Fibroblast of pulmonary artery (primary cell): Measurements from ENCODE around the gene CDC42EP3.

Source experiments
- DNase-seq: peaks from one replicate; pipeline ENCODE4 v3.0.0-alpha.2; 2010; ENCODE audit warnings: low read depth
- H3K4me3 ChIP-seq: replicated peaks from 2 replicates; pipeline ENCODE4 v1.5.1; 2011; ENCODE audit warnings: low read depth, mild to moderate bottlenecking, control low read depth, low read length, moderate library complexity
- CTCF ChIP-seq: IDR thresholded peaks from 2 replicates; pipeline ENCODE4 v1.5.1; 2011; ENCODE audit warnings: mild to moderate bottlenecking, control low read depth, low read length, inconsistent platforms; ENCODE audit errors: missing control alignments

The CDC42EP3 gene

GRCh38 chr2:37657471-37657870, 14.0 kb downstream of the CDC42EP3 start:
- no peak for TF ChIP-seq CTCF
- no peak overlapping the region for H3K4me3 ChIP-seq
- no peak for DNase-seq

DNA sequence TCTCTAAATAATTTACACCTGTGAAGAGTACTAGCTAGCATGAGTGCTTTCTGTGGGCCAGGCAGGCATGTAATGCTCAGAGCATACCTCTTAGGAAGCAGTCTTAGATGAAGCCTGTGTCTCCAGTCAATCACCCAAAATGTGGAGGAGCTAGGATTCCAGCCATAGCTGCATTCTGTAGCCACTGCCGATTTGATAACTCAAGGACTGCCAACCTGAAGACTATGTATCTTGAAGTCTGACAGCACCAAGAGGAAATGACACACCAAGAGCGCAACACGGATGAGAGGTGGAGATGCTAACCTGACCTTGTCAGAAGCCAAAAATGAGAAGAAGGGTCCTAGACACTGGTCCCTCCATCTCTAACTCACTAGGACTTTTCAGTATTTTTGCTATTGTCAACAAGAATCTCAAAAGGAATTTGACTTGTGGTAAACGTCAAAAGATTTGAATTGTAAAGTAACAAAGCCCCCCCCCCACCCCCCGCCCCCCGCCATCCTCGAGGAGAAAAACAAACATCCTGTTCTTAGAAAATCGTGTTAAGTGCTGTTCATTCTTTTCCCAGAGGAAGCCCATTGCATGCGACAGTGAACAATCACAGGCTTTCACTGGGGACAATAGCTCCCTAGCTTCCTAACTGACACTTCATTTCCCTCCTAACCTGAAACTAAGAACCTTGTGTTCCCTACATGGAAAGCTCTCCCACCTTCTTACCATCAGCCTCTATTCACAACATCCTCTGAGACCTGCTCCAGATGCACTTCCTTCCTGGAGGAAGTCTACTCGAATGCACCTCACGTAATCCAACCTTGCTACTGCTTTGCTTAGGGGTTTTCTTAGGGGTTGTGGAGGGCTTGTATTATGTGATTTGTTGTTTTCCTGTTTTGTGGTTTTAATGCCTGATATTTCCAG, 14.7 kb downstream of the CDC42EP3 start:
- peak; percentile 44 for DNase-seq
- no peak overlapping the region for H3K4me3 ChIP-seq
- no peak for TF ChIP-seq CTCF

DNA sequence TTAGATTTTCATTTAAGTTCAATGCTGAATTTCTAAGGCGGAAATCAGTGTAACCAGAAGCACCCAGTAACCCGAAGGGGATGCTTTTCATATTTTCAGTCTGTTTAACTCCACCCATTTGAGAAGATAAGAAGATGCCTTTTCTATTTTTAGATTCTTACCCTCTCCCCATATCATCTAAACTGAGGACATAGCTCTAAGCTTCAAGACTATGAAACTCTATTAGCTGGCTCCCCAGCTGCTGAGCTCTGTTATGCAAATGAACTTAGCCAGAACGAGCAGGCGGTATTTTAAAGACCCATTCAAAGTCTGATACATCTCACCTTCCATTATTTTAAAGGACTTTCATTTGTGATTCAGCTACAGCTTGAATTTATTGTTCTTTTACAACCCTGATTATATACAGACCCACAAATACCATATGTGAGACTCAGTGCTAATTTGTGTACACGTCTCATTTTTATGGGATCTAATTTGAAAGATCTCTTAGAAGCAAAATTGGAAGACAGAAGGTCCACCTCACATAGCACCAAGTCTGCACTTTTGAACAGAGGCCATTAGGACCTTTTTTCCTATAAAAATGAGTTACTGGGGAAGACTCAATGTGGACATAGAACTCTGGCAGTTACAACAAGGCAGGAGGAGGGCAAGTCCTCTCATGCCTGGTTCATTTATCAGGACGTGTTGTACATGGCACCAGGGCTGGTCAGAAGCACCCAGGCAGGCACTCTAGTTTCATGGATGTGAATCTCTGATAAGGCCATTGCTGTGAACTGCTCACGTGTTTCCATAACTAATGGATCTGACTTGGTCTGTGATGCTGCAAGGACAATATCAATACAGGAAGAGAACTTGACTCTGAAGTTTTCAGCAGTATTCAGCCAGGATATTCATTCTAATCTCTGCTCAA, 16.3 kb downstream of the CDC42EP3 start:
- H3K4me3 ChIP-seq: peak overlapping the region; percentile 13
- peak; percentile 46 for DNase-seq
- TF ChIP-seq CTCF: no peak

- DNase-seq: no peak
- TF ChIP-seq CTCF: no peak
- peak overlapping the region; percentile 13 for H3K4me3 ChIP-seq
Measured at GRCh38 chr2:37654419-37654818, 17.0 kb downstream of the CDC42EP3 start.

GRCh38 chr2:37653805-37654378, 17.6 kb downstream of the CDC42EP3 start:
- no peak overlapping the region for H3K4me3 ChIP-seq
- no peak for TF ChIP-seq CTCF
- DNase-seq: no peak

DNA sequence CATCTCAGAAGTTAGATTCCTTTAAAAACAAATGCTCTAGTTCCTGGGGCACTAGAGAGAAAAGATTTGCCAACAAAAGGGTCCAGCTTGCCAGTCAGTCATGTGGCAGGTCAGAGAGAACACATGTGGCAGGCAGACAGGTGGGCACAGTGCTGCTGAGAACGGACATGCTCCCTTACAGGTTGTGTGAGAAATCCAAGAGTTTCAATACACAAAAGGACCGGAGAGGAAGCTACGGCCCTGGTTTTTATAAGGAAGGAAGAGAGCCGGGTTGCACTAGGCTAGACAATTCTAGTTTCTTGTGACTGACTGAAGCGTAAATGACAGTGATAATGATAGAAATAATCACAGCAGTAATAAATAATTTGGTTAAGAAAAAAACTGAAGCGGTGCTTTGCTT, 18.3 kb downstream of the CDC42EP3 start:
- H3K4me3 ChIP-seq: no peak overlapping the region
- no peak for DNase-seq
- no peak for TF ChIP-seq CTCF
